Measurements from ENCODE around the gene MAP4K4. TPM values are rescaled to one million over a fixed set of nuclear protein-coding genes. Genes with fewer than 3 reads are reported as not detected.

Gene MAP4K4
- total RNA-seq, 2 experiments from 2014 or later: 42.1 to 43.4 TPM

DNA sequence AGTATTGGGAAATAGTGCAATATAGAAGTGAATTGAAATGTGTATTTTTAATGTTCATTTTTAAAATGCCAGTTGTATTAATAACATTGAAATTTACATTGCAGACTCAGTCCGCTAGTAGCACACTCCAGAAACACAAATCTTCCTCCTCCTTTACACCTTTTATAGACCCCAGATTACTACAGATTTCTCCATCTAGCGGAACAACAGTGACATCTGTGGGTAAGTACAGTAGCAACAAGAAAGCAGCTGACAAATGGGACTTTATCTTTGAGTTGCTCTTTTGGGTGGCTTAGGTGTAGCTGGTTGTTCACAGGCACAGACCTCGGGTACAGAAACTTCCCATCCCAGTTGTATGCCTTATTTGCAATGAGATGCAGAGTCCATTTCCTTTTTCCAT is 176.0 kb downstream of the MAP4K4 start:
- DNase-seq: no peak
- H3K36me3 Mint-ChIP-seq: peaks cover 37% of the 10 kb centered on the region
- H3K9me3 Mint-ChIP-seq: no peaks in the 10 kb centered on the region
- intact Hi-C loops (cut with micrococcal nuclease): loop anchor here (1.0 kb wide), 1 partner anchor 454 kb away; no protein-coding TSS in a partner anchor
- H3K4me3 Mint-ChIP-seq: no peak overlapping the region
- H3K4me1 Mint-ChIP-seq (ENCODE audit: low read depth): peaks cover 7% of the 10 kb centered on the region
- POLR2A ChIA-PET: no interaction called here
- H3K27ac Mint-ChIP-seq: no peak overlapping the region
- H3K27me3 Mint-ChIP-seq: no peaks in the 10 kb centered on the region
- CTCF ChIA-PET: interaction anchor here (0.8 to 5.1 kb wide), 7 partner anchors 11 to 587 kb away, joined by 3 to 30 read pairs (median 4); no protein-coding TSS in a partner anchor

DNA sequence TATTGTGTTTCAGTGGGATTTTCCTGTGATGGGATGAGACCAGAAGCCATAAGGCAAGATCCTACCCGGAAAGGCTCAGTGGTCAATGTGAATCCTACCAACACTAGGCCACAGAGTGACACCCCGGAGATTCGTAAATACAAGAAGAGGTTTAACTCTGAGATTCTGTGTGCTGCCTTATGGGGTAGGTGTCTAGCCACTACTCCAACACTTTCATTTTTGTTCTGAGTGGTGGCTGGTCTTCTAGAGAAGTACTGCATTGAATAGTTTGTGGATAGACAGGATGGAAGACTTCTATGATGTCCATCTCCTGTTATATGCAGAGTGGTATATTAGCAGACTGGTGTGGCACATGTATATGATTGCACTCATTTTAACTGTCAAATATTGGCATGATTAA is 176.6 kb downstream of the MAP4K4 start:
- Mint-ChIP-seq H3K27ac (no peak overlapping the region), H3K4me1 (ENCODE audit: low read depth) (peaks cover 7% of the 10 kb centered on the region), H3K4me3 (no peak overlapping the region), H3K9me3 (no peaks in the 10 kb centered on the region), H3K27me3 (no peaks in the 10 kb centered on the region), H3K36me3 (peaks cover 37% of the 10 kb centered on the region)
- POLR2A ChIA-PET: no interaction called here
- DNase-seq: no peak
- intact Hi-C loops (cut with micrococcal nuclease): no loop called here
- CTCF ChIA-PET: interaction anchor here (0.8 to 5.1 kb wide), 6 partner anchors 10 to 587 kb away, joined by 3 to 30 read pairs (median 4); no protein-coding TSS in a partner anchor

DNA sequence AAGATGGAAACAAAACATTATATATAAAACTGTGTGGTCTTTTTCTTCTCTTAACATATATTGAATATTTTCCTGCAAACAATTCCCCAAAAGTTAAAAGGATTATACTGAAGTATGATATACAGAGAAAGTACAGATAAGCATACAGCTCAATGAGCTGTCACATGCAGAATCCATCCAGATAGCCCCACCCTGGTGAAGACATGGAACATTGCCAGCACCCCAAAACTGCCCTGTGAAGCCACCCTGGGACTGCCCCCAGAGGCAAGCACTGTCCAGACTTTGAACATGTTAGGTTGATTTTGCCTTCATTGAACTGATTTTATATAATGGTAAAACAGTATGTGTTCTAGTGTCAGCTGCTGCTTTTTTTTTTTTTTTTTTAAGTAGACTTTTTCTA is 182.0 kb downstream of the MAP4K4 start:
- Mint-ChIP-seq H3K27me3 (no peaks in the 10 kb centered on the region), H3K27ac (no peak overlapping the region), H3K4me3 (no peak overlapping the region), H3K36me3 (peaks cover 30% of the 10 kb centered on the region), H3K4me1 (ENCODE audit: low read depth) (peaks cover 12% of the 10 kb centered on the region), H3K9me3 (no peaks in the 10 kb centered on the region)
- POLR2A ChIA-PET: interaction anchor here (0.6 kb wide), 1 partner anchor 110 kb away, joined by 4 read pairs; no protein-coding TSS in a partner anchor
- CTCF ChIA-PET: interaction anchor here (0.9 to 2.0 kb wide), 3 partner anchors 48 to 361 kb away, joined by 3 to 12 read pairs (median 3); no protein-coding TSS in a partner anchor
- DNase-seq: no peak
- intact Hi-C loops (cut with micrococcal nuclease): no loop called here

DNA sequence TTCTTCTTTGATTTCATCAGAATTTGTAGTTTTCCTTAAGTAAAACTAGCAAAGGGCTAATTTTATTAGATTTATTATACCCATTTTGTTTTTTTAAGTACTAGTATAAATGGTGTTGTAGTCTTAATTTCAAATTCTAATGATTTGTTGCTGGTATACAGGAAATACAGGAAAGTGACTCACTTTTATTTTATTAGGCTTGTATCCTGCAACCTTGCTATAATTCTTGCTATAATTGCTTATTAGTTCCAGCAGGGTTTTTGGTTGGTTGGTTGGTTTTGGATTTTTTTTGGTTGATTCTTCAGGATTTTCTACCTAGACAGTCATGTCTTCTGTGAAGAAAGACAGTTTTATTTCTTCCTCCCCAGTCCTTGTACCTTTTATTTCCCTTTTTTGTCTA is 183.6 kb downstream of the MAP4K4 start:
- no peak overlapping the region for H3K27ac Mint-ChIP-seq
- DNase-seq: no peak
- H3K4me1 Mint-ChIP-seq (ENCODE audit: low read depth): peaks cover 21% of the 10 kb centered on the region
- POLR2A ChIA-PET: no interaction called here
- H3K9me3 Mint-ChIP-seq: no peaks in the 10 kb centered on the region
- intact Hi-C loops (cut with micrococcal nuclease): no loop called here
- H3K36me3 Mint-ChIP-seq: peaks cover 30% of the 10 kb centered on the region
- no peaks in the 10 kb centered on the region for H3K27me3 Mint-ChIP-seq
- CTCF ChIA-PET: interaction anchor here (1.4 to 5.7 kb wide), 4 partner anchors 126 to 475 kb away, joined by 3 to 118 read pairs (median 28); no protein-coding TSS in a partner anchor
- no peak overlapping the region for H3K4me3 Mint-ChIP-seq

DNA sequence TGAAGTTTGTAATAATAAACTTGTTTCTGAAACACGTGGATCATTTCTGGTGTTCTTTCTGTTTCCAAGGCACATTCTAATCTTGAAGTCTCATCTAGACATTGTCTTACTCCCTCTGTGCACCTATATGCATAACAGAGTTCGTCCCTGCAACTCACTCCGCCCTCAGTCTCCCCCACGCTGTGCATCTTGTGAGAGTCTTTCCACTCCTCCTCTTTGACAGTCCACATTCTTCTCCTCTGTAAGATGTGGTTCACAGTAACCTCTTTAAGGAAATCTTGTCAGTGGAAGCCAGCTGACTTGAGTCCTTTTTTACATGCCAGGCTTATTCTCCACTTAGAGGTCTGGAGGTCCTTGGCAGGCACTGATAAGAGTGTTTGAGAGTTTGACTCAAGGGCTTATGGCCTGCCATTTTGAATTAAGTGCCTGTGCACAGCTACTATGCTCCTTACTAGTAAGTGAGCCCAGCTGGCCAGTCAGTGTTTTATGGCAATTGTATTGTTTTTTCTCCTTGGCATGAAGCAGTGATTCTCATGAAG is 185.3 kb downstream of the MAP4K4 start:
- no peak overlapping the region for H3K4me3 Mint-ChIP-seq
- intact Hi-C loops (cut with micrococcal nuclease): no loop called here
- POLR2A ChIA-PET: no interaction called here
- H3K27ac Mint-ChIP-seq: no peak overlapping the region
- no peaks in the 10 kb centered on the region for H3K27me3 Mint-ChIP-seq
- peaks cover 21% of the 10 kb centered on the region for H3K4me1 Mint-ChIP-seq (ENCODE audit: low read depth)
- H3K36me3 Mint-ChIP-seq: peaks cover 35% of the 10 kb centered on the region
- CTCF ChIA-PET: interaction anchor here (0.6 to 5.7 kb wide), 23 partner anchors 11 to 565 kb away, joined by 3 to 118 read pairs (median 10); partner anchors contain the start of gene IL18R1
- no peak for DNase-seq
- no peaks in the 10 kb centered on the region for H3K9me3 Mint-ChIP-seq

DNA sequence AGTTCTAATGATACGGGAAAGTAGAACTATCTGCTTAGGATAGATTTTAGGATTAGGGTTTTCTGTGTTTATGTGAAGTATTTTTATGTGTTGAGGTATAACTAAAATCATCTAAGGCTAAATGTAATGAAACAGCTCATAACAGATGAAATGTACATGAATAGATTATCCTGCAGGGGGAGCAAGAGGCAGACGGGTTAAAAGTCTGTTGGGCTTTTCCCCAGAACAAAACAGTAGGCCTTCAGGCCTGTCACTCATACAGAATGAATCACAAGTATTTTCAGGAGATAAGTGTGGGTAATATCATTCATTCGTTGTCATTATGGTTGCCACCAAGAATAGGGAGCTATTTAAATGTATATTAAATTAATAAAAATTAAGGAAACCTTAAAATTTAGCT is 186.4 kb downstream of the MAP4K4 start:
- Mint-ChIP-seq H3K9me3 (no peaks in the 10 kb centered on the region), H3K4me3 (no peak overlapping the region), H3K27ac (peak overlapping the region; percentile 2), H3K36me3 (peaks cover 35% of the 10 kb centered on the region), H3K4me1 (ENCODE audit: low read depth) (peaks cover 21% of the 10 kb centered on the region), H3K27me3 (no peaks in the 10 kb centered on the region)
- intact Hi-C loops (cut with micrococcal nuclease): loop anchor here (1.0 to 2.0 kb wide), 5 partner anchors 117 to 565 kb away; no protein-coding TSS in a partner anchor
- CTCF ChIA-PET: interaction anchor here (0.6 to 5.7 kb wide), 68 partner anchors 8 to 577 kb away, joined by 3 to 118 read pairs (median 5); partner anchors contain the start of gene IL18R1
- POLR2A ChIA-PET: interaction anchor here (0.6 to 1.6 kb wide), 4 partner anchors 115 to 357 kb away, joined by 3 to 6 read pairs (median 4); partner anchors contain the start of gene IL1RL2
- peak; percentile 60 for DNase-seq

DNA sequence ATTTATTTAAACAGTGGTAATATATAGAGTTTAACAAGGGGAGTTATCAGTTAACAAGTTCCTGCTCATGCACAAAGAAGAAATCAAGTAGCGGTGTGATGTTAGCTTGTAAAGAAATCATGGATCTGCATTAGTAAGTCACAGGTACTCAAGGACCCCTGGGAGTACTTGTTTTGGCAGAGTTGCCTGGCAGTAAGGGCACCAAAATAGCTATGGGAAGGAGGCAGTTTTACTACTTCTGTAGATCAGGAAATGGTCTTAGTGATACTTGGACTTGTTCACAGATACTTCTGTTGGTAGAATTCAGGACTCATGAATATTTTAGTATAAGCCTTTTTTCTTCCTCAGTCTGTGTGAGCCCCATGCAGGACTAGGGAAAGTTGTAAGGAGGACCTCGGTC is 186.9 kb downstream of the MAP4K4 start:
- no peak for DNase-seq
- H3K36me3 Mint-ChIP-seq: peaks cover 37% of the 10 kb centered on the region
- intact Hi-C loops (cut with micrococcal nuclease): loop anchor here (1.0 to 2.0 kb wide), 5 partner anchors 117 to 564 kb away; no protein-coding TSS in a partner anchor
- ChIA-PET CTCF (interaction anchor here (0.6 to 5.7 kb wide), 54 partner anchors 8 to 577 kb away, joined by 3 to 118 read pairs (median 6); partner anchors contain the start of gene IL18R1), POLR2A (interaction anchor here (0.6 to 1.6 kb wide), 4 partner anchors 115 to 357 kb away, joined by 3 to 6 read pairs (median 4); partner anchors contain the start of gene IL1RL2)
- H3K4me3 Mint-ChIP-seq: no peak overlapping the region
- peak overlapping the region; percentile 66 for H3K27ac Mint-ChIP-seq
- no peaks in the 10 kb centered on the region for H3K9me3 Mint-ChIP-seq
- H3K4me1 Mint-ChIP-seq (ENCODE audit: low read depth): peaks cover 21% of the 10 kb centered on the region
- H3K27me3 Mint-ChIP-seq: no peaks in the 10 kb centered on the region

DNA sequence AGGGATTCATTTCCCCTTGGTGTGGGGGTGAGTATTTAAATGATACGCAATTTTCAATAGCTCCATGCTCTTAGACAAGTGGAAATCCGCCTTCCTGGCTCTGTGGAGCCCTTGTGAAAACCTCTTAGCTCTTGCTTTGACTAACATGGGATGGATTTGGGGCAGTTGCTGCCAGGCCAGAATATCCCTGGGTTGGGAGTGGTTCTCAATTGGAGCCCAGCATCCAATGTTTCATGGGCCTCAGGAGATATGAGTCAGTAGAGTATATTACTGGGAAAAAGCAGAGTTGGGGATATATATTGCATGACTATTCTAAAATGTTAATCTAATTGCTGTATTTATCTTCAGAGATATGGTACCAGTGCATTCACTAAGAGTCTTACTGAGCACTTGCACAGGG is 189.8 kb downstream of the MAP4K4 start:
- H3K27me3 Mint-ChIP-seq: no peaks in the 10 kb centered on the region
- intact Hi-C loops (cut with micrococcal nuclease): no loop called here
- peaks cover 24% of the 10 kb centered on the region for H3K4me1 Mint-ChIP-seq (ENCODE audit: low read depth)
- H3K36me3 Mint-ChIP-seq: peaks cover 46% of the 10 kb centered on the region
- ChIA-PET CTCF (interaction anchor here (1.1 kb wide), 1 partner anchor 133 kb away, joined by 3 read pairs; no protein-coding TSS in a partner anchor), POLR2A (no interaction called here)
- no peaks in the 10 kb centered on the region for H3K9me3 Mint-ChIP-seq
- no peak for DNase-seq
- H3K4me3 Mint-ChIP-seq: no peak overlapping the region
- no peak overlapping the region for H3K27ac Mint-ChIP-seq

DNA sequence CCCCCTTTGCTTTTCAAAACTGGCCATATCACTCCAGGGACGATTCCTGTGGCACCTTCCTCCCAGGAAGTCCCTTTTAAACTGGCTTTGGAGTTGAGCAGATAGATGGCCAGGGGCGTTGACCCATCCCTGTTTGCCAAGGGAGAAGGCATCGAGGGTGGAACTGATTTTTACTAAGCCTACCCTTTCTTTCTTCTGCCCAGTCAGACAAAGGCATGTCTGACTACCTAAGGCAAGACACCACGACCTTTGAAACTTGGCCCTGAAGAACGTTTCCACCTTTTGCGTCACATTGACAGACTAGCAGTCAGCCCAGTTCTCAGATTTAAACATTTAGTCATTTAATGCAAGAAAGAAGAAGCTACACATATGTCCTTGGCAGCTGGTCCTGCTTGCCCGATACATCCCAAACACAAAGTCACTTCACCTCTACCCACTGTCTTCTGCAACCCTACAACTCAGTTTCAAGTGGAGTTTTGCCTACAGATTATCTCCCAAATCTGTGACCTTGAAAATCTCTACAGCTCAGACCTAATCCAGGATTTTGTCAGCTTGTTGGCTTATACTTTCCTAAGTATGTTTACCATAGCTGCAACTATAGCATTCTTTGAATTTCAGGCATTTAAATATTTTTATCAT is 192.1 kb downstream of the MAP4K4 start:
- Mint-ChIP-seq H3K4me3 (no peak overlapping the region), H3K4me1 (ENCODE audit: low read depth) (peaks cover 20% of the 10 kb centered on the region), H3K36me3 (peaks cover 54% of the 10 kb centered on the region), H3K27me3 (no peaks in the 10 kb centered on the region), H3K27ac (no peak overlapping the region), H3K9me3 (no peaks in the 10 kb centered on the region)
- ChIA-PET POLR2A (no interaction called here), CTCF (no interaction called here)
- intact Hi-C loops (cut with micrococcal nuclease): no loop called here
- DNase-seq: no peak

DNA sequence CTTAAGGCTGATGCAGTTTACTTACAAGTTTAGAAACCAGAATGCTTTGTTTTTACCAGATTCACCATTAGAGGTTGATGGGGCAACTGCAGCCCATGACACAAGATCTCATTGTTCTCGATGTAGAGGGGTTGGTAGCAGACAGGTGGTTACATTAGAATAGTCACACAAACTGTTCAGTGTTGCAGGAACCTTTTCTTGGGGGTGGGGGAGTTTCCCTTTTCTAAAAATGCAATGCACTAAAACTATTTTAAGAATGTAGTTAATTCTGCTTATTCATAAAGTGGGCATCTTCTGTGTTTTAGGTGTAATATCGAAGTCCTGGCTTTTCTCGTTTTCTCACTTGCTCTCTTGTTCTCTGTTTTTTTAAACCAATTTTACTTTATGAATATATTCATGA is 194.9 kb downstream of the MAP4K4 start:
- H3K36me3 Mint-ChIP-seq: peaks cover 37% of the 10 kb centered on the region
- no peak overlapping the region for H3K4me3 Mint-ChIP-seq
- POLR2A ChIA-PET: no interaction called here
- no peaks in the 10 kb centered on the region for H3K27me3 Mint-ChIP-seq
- H3K9me3 Mint-ChIP-seq: no peaks in the 10 kb centered on the region
- CTCF ChIA-PET: interaction anchor here (1.0 to 2.8 kb wide), 3 partner anchors 9 to 348 kb away, joined by 3 to 18 read pairs (median 3); no protein-coding TSS in a partner anchor
- peaks cover 12% of the 10 kb centered on the region for H3K4me1 Mint-ChIP-seq (ENCODE audit: low read depth)
- intact Hi-C loops (cut with micrococcal nuclease): no loop called here
- no peak for DNase-seq
- H3K27ac Mint-ChIP-seq: no peak overlapping the region

DNA sequence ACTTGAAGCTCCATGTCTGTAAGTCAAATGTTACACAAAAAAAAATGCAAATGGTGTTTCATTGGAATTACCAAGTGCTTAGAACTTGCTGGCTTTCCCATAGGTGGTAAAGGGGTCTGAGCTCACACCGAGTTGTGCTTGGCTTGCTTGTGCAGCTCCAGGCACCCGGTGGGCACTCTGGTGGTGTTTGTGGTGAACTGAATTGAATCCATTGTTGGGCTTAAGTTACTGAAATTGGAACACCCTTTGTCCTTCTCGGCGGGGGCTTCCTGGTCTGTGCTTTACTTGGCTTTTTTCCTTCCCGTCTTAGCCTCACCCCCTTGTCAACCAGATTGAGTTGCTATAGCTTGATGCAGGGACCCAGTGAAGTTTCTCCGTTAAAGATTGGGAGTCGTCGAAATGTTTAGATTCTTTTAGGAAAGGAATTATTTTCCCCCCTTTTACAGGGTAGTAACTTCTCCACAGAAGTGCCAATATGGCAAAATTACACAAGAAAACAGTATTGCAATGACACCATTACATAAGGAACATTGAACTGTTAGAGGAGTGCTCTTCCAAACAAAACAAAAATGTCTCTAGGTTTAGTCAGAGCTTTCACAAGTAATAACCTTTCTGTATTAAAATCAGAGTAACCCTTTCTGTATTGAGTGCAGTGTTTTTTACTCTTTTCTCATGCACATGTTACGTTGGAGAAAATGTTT is 196.3 kb downstream of the MAP4K4 start:
- CTCF ChIA-PET: interaction anchor here (0.6 to 2.8 kb wide), 3 partner anchors 10 to 347 kb away, joined by 4 to 18 read pairs (median 6); no protein-coding TSS in a partner anchor
- POLR2A ChIA-PET: no interaction called here
- no peak overlapping the region for H3K27ac Mint-ChIP-seq
- H3K27me3 Mint-ChIP-seq: no peaks in the 10 kb centered on the region
- H3K4me1 Mint-ChIP-seq (ENCODE audit: low read depth): peaks cover 24% of the 10 kb centered on the region
- intact Hi-C loops (cut with micrococcal nuclease): no loop called here
- H3K4me3 Mint-ChIP-seq: no peak overlapping the region
- no peak for DNase-seq
- peaks cover 35% of the 10 kb centered on the region for H3K36me3 Mint-ChIP-seq
- H3K9me3 Mint-ChIP-seq: peaks cover 5% of the 10 kb centered on the region

DNA sequence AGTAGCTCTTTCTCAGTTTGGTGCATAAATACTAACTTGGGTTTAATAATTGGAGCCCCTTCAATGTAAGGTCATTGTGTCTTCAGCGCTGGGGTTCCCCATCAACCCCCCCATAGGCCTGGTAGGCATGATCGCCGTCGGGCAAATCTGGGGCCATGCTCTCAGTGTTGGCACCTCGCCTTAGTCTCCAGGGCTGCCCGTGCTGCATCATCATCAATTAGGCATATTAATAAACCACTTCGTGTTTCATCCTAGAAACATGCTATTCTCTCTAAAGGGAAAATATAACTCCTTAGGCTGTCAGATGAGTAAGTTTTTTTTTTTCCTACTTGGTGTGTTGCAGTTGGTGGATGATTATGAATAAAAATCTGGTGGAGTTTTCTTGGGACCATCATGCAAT is 197.5 kb downstream of the MAP4K4 start:
- intact Hi-C loops (cut with micrococcal nuclease): no loop called here
- Mint-ChIP-seq H3K4me3 (no peak overlapping the region), H3K27ac (no peak overlapping the region), H3K27me3 (no peaks in the 10 kb centered on the region), H3K4me1 (ENCODE audit: low read depth) (peaks cover 34% of the 10 kb centered on the region), H3K36me3 (peaks cover 28% of the 10 kb centered on the region), H3K9me3 (peaks cover 7% of the 10 kb centered on the region)
- ChIA-PET CTCF (interaction anchor here (2.0 to 3.2 kb wide), 3 partner anchors 11 to 345 kb away, joined by 6 to 18 read pairs (median 12); no protein-coding TSS in a partner anchor), POLR2A (no interaction called here)
- no peak for DNase-seq

All from activated CD4-positive, alpha-beta memory T cell treated with anti-CD3 and anti-CD28 coated beads for 36 hours (primary cell).